GM20431 (cell line): ENCODE results near the gene CHST14.

ENCODE experiments used
- in situ Hi-C: fragments of 300-500 bp; cut with MseI, MboI; formaldehyde crosslinking; loops from one replicate; pipeline ENCODE4 v1.15.0; 2020; ENCODE audit warnings: low sequenced_read_pairs; ENCODE audit not compliant: unreplicated experiment

CHST14 gene

DNA sequence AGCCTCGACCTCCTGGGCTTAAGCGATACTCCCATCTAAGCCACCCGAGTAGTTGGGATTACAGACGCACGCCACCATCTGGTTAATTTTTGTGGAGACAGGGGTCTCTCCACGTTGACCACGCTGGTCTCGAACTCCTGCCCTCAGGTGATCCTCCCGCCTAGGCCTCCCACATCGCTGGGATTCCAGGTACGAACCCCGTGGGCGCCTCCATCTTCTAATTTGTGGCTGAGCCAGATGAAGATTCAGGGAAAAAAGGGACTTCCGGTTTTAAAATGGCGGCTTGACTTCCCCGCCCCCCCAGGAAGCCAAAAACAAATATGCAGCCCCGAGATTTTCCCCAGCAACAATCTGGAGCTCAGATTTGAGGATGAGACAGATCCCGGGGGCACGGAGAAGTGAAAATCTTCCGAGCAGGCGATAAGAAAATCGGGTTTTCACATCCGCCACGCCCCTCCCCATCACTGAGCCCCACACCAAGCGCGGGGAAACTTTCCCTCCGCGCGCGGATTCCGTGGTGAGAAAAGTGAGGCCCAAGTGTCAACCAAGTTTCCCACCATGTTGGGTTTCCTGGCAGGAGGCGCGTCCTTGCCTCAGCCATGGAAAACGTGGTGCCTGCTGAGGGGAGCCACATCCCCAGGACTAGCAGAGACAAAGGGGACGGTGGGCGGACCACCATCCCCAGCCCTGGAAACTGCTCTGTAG lies 15.4 kb downstream of the CHST14 start:
- in situ Hi-C loops = no loop called here

DNA sequence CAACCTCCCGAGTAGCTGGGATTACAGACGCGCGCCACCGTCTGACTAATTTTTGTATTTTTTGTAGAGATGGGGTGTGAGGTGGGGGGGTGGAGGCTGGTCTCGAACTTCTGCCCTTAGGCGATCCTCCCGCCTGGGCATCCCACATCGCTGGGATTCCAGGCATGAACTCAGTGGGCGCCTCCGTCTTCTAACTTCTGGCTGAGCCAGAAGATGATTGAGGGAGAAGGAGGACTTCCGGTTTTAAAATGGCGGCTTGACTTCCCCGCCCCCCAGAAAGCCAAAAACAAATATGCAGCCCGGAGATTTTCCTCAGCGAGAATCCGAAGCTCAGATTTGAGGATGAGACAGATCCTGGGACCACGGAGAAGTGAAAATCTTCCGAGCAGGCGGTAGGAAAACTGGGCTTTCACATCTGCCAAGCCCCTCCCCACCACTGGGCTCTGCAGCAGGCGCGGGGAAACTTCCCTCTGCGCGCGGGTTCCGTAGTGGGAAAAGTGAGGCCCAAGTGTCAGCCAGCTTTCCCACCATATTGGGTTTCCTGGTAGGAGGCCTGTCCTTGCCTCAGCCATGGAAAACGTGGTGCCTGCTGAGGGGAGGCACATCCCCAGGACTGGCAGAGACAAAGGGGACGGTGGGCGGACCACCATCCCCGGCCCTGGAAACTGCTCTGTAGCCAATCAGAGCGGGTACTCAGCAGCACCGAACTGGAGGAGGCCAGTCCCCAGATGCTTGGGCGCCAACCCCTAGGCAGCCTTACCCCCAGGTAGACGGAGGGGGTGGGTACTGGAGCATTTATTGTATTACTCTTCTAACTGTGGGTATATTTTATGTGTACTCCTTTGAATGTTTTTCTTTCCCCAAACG lies 17.3 kb downstream of the CHST14 start:
- in situ Hi-C loops = no loop called here

GRCh38 chr15:40489274-40490175 lies 18.7 kb downstream of the CHST14 start:
- in situ Hi-C loops = no loop called here

DNA sequence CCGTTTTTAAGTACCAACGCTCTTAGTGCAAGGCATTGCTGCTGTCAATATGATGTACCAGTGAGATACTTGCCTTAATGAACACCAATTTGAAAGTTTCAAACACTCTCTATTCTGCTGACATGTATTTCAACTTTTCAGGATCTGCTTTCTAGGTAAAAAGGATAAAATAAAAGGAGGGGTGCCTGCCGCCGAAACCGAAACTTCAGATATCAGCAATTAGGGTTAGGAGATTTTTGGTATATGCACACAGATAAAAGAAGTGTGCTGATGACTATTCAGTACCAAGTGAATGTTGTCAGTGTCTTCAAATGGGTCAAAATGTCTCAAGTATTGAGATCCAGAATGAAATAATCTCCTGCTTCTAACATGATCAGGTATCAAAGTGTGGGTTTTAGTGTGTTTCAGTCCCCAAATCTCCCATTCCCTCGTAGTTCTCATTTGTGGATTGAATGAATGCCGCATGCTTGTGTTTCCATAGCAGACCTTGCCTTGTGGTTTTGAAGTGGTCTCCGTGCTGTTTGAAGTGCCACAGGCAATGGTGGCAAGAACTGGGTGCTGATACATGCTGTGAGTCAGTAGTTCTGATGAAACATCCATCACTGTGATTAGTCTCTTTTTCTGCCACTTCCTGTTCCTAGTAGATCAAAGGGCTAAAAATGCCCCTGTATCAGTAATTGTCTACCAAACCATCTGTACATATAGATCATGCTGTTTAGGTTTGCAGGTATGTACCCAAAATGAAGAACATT lies 22.5 kb downstream of the CHST14 start:
- in situ Hi-C loops = no loop called here

GRCh38 chr15:40495516-40495915 lies 24.7 kb downstream of the CHST14 start:
- in situ Hi-C loops = no loop called here

DNA sequence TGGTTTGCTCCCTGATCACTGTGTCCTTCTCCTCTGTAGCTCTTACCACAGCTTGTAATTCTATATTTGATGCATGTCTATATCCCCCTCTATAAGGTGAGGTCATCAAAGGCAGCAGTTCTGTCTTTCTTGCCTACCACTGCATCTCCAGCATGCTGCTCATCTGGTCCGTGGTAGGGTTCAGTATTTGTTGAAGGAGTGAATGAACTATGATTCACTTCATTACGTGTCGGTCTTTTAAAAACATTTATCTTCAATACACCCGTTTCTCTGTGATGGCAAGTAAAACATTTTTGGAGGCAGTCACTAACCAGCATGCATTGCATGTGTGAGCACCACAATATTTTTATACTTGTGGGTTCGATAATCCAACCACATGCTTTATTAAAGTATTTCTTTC lies 27.6 kb downstream of the CHST14 start:
- in situ Hi-C loops = no loop called here

DNA sequence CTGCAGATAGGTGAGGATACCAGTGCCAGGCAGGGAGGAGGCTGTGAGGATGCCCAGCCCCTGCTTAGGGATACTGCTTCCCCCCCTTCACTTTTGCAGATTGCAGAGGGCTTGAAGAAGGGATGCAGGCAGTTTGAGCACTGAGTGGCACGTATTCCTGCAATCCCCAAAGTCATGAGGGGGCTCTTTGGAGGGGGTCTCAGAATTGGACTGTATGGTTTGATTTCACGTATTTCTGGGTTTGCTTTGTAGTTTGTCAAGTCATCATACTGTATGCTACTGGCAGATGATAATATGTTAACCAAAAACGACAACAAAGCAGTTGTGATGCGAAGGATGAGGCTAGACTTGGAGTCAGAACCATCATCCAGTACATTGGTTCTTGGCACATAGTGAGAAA lies 28.1 kb downstream of the CHST14 start:
- in situ Hi-C loops = no loop called here

DNA sequence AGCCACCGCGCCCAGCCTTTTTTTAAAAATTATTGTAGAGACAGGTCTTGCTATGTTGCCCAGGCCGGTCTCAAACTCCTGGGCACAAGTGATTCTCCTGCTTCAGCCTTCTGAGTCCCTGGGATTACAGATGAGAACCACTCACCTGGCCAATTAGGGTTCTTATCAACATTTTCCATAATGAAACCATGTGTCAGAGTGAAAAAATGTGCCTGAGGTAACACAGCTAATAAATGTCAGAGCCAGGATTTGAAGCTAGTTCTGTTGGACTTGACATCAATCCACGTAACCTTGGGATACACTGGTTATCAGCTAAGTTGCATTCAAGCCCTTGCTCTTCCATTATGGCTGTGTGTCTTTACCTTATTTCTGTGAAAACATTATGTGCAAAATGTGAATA lies 29.1 kb downstream of the CHST14 start:
- in situ Hi-C loops = no loop called here

GRCh38 chr15:40500568-40501330 lies 30.0 kb downstream of the CHST14 start:
- in situ Hi-C loops = no loop called here

- in situ Hi-C loops = no loop called here
These were observed 30.7 kb downstream of the CHST14 start for GRCh38 chr15:40501487-40501886.

DNA sequence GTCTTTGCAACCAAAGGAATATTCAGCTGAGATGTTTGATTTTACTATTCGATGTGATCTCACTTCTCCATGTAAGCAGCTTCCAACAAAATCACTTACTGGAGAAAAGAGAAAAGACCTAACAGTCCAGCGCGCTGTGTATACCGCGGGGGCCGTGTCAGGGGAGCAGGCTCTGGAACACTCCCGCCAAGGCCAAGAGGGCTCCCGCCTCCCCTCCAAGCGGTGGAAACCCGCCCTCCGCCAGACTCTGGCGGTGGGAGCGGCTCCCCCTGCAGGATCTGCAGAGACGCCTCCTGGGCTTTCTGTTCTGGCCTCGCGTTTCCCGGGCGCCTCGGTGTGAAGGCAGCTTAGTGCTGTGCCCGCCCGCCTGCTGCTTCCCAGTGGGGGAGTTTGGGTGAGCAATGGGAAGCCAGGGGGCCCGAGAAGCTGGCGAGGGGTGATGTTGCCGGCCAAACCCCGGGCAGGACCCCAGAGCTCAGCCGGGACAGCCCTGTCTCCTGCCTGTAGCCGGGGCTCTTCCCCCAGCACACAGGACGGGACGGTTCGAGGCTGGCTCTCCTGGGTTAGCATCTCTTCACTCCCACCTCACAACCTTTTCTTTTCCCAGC lies 36.3 kb downstream of the CHST14 start:
- in situ Hi-C loops = no loop called here

- in situ Hi-C loops = no loop called here
These were observed 37.4 kb downstream of the CHST14 start for GRCh38 chr15:40508216-40508615.

- in situ Hi-C loops = no loop called here
These were observed 39.4 kb downstream of the CHST14 start for GRCh38 chr15:40510201-40510600.

GRCh38 chr15:40511093-40511471 lies 40.3 kb downstream of the CHST14 start:
- in situ Hi-C loops = no loop called here

- in situ Hi-C loops = no loop called here
These were observed 40.8 kb downstream of the CHST14 start for GRCh38 chr15:40511472-40512133.

GRCh38 chr15:40512440-40512839 lies 41.7 kb downstream of the CHST14 start:
- in situ Hi-C loops = no loop called here

- in situ Hi-C loops = no loop called here
These were observed 42.8 kb downstream of the CHST14 start for GRCh38 chr15:40513609-40514008.

GRCh38 chr15:40516322-40516721 lies 45.5 kb downstream of the CHST14 start:
- in situ Hi-C loops = no loop called here
